H1 (cell line): ENCODE results near the gene FAM107A. TPM values are rescaled to one million over a fixed set of nuclear protein-coding genes. Genes with fewer than 3 reads are reported as not detected.

Experiments
- SIX5 ChIP-seq: IDR thresholded peaks from 2 replicates; pipeline ENCODE4 v1.6.1; 2011; ENCODE audit warnings: mild to moderate bottlenecking, low read depth, low read length
- polyA plus RNA-seq, 7 experiments: library from polyadenylated mRNA; depleted of rRNA in 3 of 7; stranded (reverse) in 5 of 7; unstranded in 2 of 7; fragments of >200 nt in 5 of 7; fragments of 200-250 nt in 2 of 7; gene quantifications; 1 replicate in 5 of 7; 2 replicates in 1 of 7; 4 replicates in 1 of 7; pipeline versions ENCODE4 v1.2.1 to v1.2.3, GENCODE V29; 2011 to 2013; ENCODE audit warnings: missing spikeins in 2 of 7, mixed read lengths in 2 of 7
- total RNA-seq: library from RNA; stranded (reverse); fragmentation: NEBNext Ultra II Directional; extraction: Animal tissue kit (Norgen Biotek cat#: 25700); gene quantifications from 2 replicates; pipeline ENCODE4 v1.2.1, GENCODE V29; 2021

FAM107A gene
- total and polyA plus RNA-seq, 2 of the 8 experiments (the other 6 are each of a cell fraction or from before 2014, with no cell fraction given): 0.51 to 0.65 TPM

GRCh38 chr3:58530354-58530865, 46.8 kb downstream of the FAM107A start (continued):
- no peak for TF ChIP-seq SIX5
